Measurements from ENCODE around the gene C1orf122.
A peak's percentile ranks its signal among the peaks of the same experiment; 100 is the strongest.

The C1orf122 gene

GRCh38 chr1:37845049-37845646 lies 37.6 kb downstream of the C1orf122 start:
- no peak for TF ChIP-seq CTCF (conservative IDR thresholded peaks at IDR 0.05; ENCODE audit: low read depth, low read length)
- DNase-seq (ENCODE audit: low read depth), result no peak
- no peak overlapping the region for H3K4me3 ChIP-seq (ENCODE audit: low read depth, low read length)

- no peak overlapping the region for H3K4me3 ChIP-seq (ENCODE audit: low read depth, low read length)
- TF ChIP-seq CTCF (conservative IDR thresholded peaks at IDR 0.05; ENCODE audit: low read depth, low read length), result no peak
Measured at GRCh38 chr1:37845786-37846185, 38.2 kb downstream of the C1orf122 start.

GRCh38 chr1:37846647-37847339 lies 39.2 kb downstream of the C1orf122 start:
- H3K4me3 ChIP-seq (ENCODE audit: low read depth, low read length), result no peak overlapping the region
- no peak for TF ChIP-seq CTCF (conservative IDR thresholded peaks at IDR 0.05; ENCODE audit: low read depth, low read length)
- peak; percentile 23 for DNase-seq (ENCODE audit: low read depth)

More at GRCh38 chr1:37845786-37846185, 38.2 kb downstream of the C1orf122 start:
- peak; percentile 29 for DNase-seq (ENCODE audit: low read depth)

GRCh38 chr1:37849480-37849879 lies 41.9 kb downstream of the C1orf122 start:
- no peak for DNase-seq (ENCODE audit: low read depth)
- no peak for TF ChIP-seq CTCF (conservative IDR thresholded peaks at IDR 0.05; ENCODE audit: low read depth, low read length)
- H3K4me3 ChIP-seq (ENCODE audit: low read depth, low read length), result no peak overlapping the region

- no peak for TF ChIP-seq CTCF (conservative IDR thresholded peaks at IDR 0.05; ENCODE audit: low read depth, low read length)
- H3K4me3 ChIP-seq (ENCODE audit: low read depth, low read length), result no peak overlapping the region
- peak; percentile 31 for DNase-seq (ENCODE audit: low read depth)
Measured at GRCh38 chr1:37850352-37850955, 42.9 kb downstream of the C1orf122 start.

- H3K4me3 ChIP-seq (ENCODE audit: low read depth, low read length), result no peak overlapping the region
- TF ChIP-seq CTCF (conservative IDR thresholded peaks at IDR 0.05; ENCODE audit: low read depth, low read length), result no peak
- no peak for DNase-seq (ENCODE audit: low read depth)
Measured at GRCh38 chr1:37851262-37851661, 43.7 kb downstream of the C1orf122 start.
